ENCODE data around the gene RNPEP.

- no peak for TF ChIP-seq POLR2A (IDR thresholded peaks at IDR 0.05)
- TF ChIP-seq CTCF (IDR thresholded peaks at IDR 0.05) = no peak
- no peak for TF ChIP-seq EP300 (IDR thresholded peaks at IDR 0.05)
Measured at GRCh38 chr1:201949491-201949890, 33.0 kb upstream of the RNPEP start.

All from tibial nerve (tissue), 4 donors.